Activated naive CD4-positive, alpha-beta T cell treated with anti-CD3 and anti-CD28 coated beads, Interleukin-2, amount 10 ng/mL, durations not matched to agents 5 hours and 36 hours (primary cell): ENCODE measurements around the gene RNU6-8. TPM values are rescaled to one million over a fixed set of nuclear protein-coding genes. Genes with fewer than 3 reads are reported as not detected.

Source experiments
- total RNA-seq, 2 experiments: library from RNA; stranded (reverse); gene quantifications; one replicate each; pipeline ENCODE4 v1.2.3, GENCODE V29; 2021

RNU6-8 gene
- not detected for total RNA-seq

DNA sequence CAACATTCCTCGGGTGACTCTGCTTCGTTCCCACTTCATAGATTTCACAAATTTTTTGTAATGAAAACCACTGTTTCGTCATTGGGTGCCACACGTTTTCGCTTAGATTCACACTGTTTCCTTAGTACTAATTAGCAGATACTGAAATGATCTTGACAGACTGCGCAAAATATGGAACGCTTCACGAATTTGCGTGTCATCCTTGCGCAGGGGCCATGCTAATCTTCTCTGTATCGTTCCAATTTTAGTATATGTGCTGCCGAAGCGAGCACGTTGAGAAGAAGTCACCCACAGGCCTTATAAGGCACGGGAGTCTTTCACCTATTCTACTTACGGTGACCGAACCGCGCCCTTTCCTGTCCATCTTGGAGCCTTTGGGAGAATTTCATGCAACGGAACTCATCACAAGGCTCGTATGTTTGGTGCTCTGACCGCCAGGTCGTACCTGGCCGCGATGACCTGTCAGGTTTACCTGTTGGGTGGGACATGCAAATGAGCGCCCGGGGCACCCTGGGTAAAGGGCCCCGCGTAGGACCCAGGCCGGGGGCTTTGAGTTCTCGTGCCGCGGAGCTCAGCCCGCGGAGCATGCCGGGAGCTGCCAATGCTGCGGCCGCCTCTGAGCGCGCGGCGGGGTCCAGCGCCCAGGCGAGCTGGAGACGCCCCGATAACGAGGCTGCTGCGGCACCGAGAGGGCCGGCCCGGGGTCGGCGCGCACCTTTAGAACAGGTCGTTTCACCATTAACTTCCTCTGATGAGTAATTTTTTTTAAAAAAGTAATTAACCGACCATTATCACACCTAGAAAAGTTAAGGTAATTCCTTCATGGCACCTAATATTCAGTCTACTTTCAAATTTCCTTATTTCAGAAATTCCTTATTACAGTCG lies at the start of gene RNU6-8:
Gene RNU6-8, minus strand, starts transcription at position 272 of the 885 bp plus-strand sequence.

DNA sequence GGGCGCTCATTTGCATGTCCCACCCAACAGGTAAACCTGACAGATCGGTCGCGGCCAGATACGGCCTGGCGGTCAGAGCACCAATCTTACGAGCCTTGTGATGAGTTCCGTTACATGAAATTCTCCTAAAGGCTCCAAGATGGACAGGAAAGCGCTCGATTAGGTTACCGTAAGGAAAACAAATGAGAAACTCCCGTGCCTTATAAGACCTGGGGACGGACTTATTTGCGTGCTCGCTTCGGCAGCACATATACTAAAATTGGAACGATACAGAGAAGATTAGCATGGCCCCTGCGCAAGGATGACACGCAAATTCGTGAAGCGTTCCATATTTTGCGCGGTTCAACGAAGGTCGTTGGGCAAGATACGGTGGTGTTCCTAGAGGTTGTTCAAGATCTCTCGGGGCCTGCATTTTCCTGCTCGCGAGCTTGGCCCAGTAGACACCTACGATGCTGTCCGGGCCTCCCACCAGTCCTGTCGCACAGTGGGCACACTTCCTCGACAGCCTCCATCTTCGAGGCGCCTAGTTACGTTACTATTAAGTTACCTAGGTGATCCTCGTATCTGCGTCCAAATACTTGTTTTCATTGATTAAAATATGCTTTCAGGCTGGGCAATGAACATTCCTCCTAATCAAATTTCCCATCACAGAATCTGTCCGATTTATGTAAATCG lies 1.1 kb downstream of the RNU6-8 start, which contains the start of gene RNU6-7:
Gene RNU6-7, plus strand, starts transcription at position 230 of the 675 bp plus-strand sequence.

Other genes starting within 250 kb of the RNU6-8 start
- 10 to 100 TPM; 52.3 to 57.2 TPM for gene ARHGAP5, start 126.0 kb downstream of the RNU6-8 start, total RNA-seq
- not detected for gene RNU6-7, start 1.2 kb downstream of the RNU6-8 start, total RNA-seq
- gene AKAP6, start 126.0 kb upstream of the RNU6-8 start, total RNA-seq: under 1 TPM; 0.60 to 0.77 TPM